Activated T-cell treated with anti-CD3 and anti-CD28 coated beads, Interleukin-2, amount 50 U/mL, for 72 hours (primary cell): ENCODE data around the gene PDXP. TPM values are rescaled to one million over a fixed set of nuclear protein-coding genes. Genes with fewer than 3 reads are reported as not detected.
"Not testable (repeated sequence)": the region's sequence is repeated elsewhere in the genome, so short reads cannot be mapped to it uniquely, and the experiment has no call there.

Experiments used
- ATAC-seq, 2 donors: fragments of 150-1000 bp; cut with Tn5 transposase; replicated peaks in 1 of 2; 2 replicates each; pipeline ENCODE4 v1.10.0; 2021; ENCODE audit warnings: moderate library complexity in 2 of 2, mild to moderate bottlenecking in 1 of 2
- DNase-seq, 2 donors: peaks; one replicate each; pipeline ENCODE4 v3.0.0; 2021 to 2022; ENCODE audit warnings: mixed read lengths in 1 of 2
- H3K27ac Mint-ChIP-seq: one replicate; pipeline ENCODE4 v1.8.0; 2022; ENCODE audit warnings: mild to moderate bottlenecking, moderate library complexity, mixed read lengths
- H3K27me3 Mint-ChIP-seq: one replicate; pipeline ENCODE4 v1.8.0; 2022; ENCODE audit warnings: low read depth, mixed read lengths
- H3K36me3 Mint-ChIP-seq, 2 donors: one replicate each; pipeline ENCODE4 v1.8.0; 2022; ENCODE audit warnings: mixed read lengths in 2 of 2, mild to moderate bottlenecking in 1 of 2; ENCODE audit not compliant: insufficient read depth in 2 of 2
- H3K4me1 Mint-ChIP-seq: one replicate; pipeline ENCODE4 v1.8.0; 2022; ENCODE audit warnings: low read depth, mixed read lengths
- H3K4me3 Mint-ChIP-seq, 2 donors: one replicate each; pipeline ENCODE4 v1.8.0; 2022; ENCODE audit warnings: mild to moderate bottlenecking in 2 of 2, mixed read lengths in 2 of 2, moderate library complexity in 2 of 2
- H3K9me3 Mint-ChIP-seq, 2 donors: one replicate each; pipeline ENCODE4 v1.8.0; 2022; ENCODE audit warnings: mixed read lengths in 2 of 2
- total RNA-seq, 2 donors: library from RNA; stranded (reverse); gene quantifications; one replicate each; pipeline ENCODE4 v1.2.3, GENCODE V29; 2022

Gene PDXP
- total RNA-seq, 2 donors from 2014 or later: 14.8 to 17.2 TPM

DNA sequence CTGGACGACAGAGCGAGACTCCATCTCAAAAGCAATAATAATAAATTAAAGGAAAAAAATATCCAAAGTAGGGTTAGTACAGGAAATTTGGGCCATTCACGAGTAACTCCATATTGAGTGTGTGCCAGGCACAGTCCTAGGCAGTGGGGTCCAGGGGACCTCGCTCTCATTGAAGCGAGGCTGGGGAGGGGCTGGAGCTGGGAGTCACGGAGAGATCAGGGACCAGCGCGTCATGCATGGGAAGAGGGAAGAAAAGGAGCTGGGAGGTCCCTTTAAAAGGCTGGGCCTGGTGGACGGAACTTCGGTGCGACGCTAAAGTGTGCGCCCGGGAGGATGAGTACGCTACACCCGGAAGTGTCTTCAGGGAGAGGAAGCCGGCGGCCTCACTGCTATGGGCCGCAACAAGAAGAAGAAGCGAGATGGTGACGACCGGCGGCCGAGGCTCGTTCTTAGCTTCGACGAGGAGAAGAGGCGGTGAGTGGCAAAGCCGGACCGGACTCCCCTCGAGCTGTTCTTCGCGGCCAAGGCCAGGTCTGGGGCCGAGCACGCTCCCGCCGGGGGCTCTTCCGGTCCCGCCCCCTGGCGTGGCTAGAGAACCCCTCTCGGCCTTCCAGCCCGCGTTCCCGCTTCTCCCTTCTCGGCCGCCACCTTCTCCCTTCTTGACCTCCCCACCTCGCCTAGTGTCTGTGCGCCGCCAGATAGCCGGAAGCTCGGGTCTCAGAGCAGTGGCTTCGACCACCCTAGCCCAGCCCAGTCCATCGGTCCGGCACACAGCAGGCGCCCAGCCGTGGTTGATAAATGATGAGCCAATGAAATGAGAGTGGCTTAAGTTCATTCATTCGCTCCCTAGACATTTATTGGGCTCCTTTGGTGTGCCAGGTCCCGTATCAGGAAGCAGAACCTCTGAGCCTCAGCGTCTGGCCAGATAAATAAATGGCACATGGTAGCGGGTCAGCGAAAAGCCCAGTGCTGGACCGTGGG, 27.8 kb downstream of the PDXP start, which contains the start of gene NOL12:
Gene NOL12 (plus strand): TSS at position 342 of the 981 bp plus-strand sequence. CDS start 50 bp downstream, at position 392.
- Mint-ChIP-seq H3K36me3 (peaks cover 2 to 5% of the 10 kb centered on the region in 2 donors), H3K27me3 (no peaks in the 10 kb centered on the region), H3K4me3 (peak within 1 kb of the TSS; percentile 98), H3K9me3 (no peaks in the 10 kb centered on the region), H3K27ac (peak within 1 kb of the TSS; percentile 68), H3K4me1 (peaks cover 33% of the 10 kb centered on the region)
- peak; percentile 82 to 83 for DNase-seq
- peak; percentile 91 to 93 for ATAC-seq

DNA sequence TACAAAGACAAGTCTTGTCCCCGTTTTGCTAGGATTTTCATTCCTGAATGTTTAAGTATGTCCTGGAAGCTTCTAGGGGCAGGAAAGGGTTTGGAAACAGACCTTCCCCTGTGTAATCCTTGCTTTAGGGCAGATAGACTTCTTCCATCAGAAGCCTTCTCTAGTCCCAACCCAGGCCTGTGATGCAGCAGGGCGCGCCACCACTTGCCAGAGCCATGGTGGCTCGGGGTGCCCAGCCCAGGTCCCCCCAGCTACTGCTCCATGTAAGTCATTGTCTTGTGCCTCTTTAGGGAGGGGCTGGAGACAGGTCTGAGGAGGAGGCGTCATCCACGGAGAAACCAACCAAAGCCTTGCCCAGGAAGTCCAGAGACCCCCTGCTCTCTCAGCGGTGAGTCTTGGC, 31.9 kb downstream of the PDXP start:
- Mint-ChIP-seq H3K4me1 (peaks cover 28% of the 10 kb centered on the region), H3K27me3 (no peaks in the 10 kb centered on the region), H3K4me3 (no peak overlapping the region), H3K27ac (no peak overlapping the region), H3K9me3 (no peaks in the 10 kb centered on the region), H3K36me3 (peaks cover 4 to 10% of the 10 kb centered on the region in 2 donors)
- no peak for DNase-seq
- no peak for ATAC-seq

DNA sequence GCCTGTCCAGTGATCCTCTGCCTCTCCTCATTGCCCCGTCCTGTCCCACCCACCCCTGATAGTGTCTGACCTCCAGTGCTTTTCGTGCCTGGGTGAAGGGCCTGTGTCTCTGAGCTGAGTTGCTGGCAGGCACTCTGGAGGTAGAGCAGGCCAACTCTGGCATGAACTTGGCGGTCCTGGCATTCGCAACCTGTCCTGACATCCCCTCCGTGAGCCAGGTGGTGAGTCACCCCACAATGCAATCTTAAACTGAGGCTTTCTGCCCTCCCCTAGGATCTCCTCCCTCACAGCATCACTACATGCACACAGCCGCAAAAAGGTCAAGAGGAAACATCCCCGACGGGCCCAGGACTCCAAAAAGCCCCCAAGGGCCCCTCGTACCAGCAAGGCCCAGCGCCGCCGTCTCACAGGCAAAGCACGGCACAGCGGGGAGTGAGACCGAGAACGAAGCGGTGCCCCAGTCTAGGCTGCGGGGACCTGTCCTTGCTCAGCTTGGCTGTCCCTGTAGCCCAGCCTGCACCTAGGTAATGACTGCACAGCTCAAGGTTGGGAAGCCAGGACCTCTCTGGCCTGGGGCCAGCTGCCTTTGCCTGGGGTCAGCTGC, 32.5 kb downstream of the PDXP start:
- H3K36me3 Mint-ChIP-seq: peaks cover 4 to 10% of the 10 kb centered on the region in 2 donors
- no peak overlapping the region for H3K4me3 Mint-ChIP-seq
- ATAC-seq: no peak

DNA sequence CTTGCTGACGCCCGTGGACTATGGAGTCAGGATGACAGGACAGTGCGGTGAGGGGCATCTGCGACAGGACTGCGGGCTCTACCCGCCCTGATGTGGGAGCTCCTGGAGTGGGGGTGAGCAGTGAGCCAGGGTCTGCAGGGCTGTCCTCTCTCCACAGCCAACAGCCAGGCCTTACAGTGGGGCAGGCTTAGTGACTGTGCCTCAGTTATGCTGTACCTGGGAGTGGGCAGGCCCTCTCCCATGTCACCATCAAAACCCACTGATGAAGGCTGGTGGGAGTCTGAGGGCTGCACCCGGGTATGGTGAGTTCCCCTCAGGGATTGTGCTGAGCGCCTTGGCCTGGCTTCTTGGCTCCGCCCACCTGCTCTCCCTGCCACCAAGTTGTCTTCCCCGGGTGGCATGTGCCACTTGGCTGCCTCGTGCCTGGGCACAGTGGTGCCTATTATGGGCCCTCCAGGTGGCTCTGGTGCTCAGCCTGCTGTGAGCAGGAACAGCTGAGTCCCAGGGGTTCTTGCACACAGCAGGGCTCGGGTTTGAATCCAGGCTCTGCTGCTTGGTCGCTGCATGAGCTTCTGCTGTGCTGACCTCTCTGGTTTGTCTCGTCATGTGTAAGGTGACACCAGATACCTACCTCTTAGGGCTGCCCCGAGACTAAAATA, 34.2 kb downstream of the PDXP start:
- H3K36me3 Mint-ChIP-seq: peaks cover 2 to 10% of the 10 kb centered on the region in 2 donors

More for the DNA sequence above, 32.5 kb downstream of the PDXP start:
- H3K27me3 Mint-ChIP-seq: no peaks in the 10 kb centered on the region
- H3K9me3 Mint-ChIP-seq: no peaks in the 10 kb centered on the region
- no peak for DNase-seq
- no peak overlapping the region for H3K27ac Mint-ChIP-seq
- peaks cover 30% of the 10 kb centered on the region for H3K4me1 Mint-ChIP-seq

DNA sequence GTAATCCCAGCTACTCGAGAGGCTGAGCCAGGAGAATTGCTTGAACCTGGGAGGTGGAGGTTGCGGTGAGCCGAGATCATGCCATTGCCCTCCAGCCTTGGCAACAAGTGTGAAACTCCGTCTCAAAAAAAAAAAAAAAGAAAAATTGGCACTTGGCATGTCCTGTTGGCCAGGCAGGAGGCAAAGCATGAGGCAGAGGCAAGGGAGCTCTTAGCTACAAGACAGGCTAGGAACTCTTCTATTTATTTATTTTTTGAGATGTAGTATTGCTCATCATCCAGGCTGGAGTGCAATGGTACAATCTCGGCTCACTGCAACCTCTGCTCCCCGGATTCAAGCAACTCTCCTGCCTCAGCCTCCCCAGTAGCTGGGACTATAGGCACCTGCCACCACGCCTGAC, 35.6 kb downstream of the PDXP start:
- not testable (repeated sequence) for H3K36me3 Mint-ChIP-seq, ATAC-seq, DNase-seq, H3K27ac Mint-ChIP-seq, H3K27me3 Mint-ChIP-seq, H3K9me3 Mint-ChIP-seq, H3K4me3 Mint-ChIP-seq
- peaks cover 18% of the 10 kb centered on the region for H3K4me1 Mint-ChIP-seq

More for the DNA sequence above, 34.2 kb downstream of the PDXP start:
- Mint-ChIP-seq H3K4me3 (no peak overlapping the region), H3K4me1 (peaks cover 28% of the 10 kb centered on the region), H3K27me3 (no peaks in the 10 kb centered on the region), H3K9me3 (no peaks in the 10 kb centered on the region), H3K27ac (no peak overlapping the region)
- ATAC-seq (no peak), DNase-seq (no peak)

DNA sequence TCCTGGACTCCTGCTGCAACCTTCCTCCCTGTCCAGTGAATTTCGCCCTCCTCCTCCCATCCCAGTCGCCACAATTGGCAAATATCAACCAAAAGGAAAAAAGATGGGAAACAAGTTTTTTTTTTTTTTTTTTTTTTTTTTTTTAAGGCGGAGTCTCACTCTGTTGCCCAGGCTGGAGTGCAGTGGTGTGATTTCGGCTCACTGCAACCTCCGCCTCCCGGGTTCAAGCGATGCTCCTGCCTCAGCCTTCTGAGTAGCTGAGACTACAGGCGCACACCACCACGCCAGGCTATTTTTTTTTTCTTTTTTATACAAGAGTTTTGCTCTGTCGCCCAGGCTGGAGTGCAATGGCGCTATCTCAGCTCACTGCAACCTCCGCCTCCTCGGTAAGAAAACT, 37.7 kb downstream of the PDXP start:
- ATAC-seq, DNase-seq, H3K9me3 Mint-ChIP-seq, H3K27me3 Mint-ChIP-seq, H3K27ac Mint-ChIP-seq, H3K36me3 Mint-ChIP-seq: not testable (repeated sequence)
- H3K4me1 Mint-ChIP-seq: peaks cover 18% of the 10 kb centered on the region
- H3K4me3 Mint-ChIP-seq: peak overlapping the region; percentile 67 to 85

DNA sequence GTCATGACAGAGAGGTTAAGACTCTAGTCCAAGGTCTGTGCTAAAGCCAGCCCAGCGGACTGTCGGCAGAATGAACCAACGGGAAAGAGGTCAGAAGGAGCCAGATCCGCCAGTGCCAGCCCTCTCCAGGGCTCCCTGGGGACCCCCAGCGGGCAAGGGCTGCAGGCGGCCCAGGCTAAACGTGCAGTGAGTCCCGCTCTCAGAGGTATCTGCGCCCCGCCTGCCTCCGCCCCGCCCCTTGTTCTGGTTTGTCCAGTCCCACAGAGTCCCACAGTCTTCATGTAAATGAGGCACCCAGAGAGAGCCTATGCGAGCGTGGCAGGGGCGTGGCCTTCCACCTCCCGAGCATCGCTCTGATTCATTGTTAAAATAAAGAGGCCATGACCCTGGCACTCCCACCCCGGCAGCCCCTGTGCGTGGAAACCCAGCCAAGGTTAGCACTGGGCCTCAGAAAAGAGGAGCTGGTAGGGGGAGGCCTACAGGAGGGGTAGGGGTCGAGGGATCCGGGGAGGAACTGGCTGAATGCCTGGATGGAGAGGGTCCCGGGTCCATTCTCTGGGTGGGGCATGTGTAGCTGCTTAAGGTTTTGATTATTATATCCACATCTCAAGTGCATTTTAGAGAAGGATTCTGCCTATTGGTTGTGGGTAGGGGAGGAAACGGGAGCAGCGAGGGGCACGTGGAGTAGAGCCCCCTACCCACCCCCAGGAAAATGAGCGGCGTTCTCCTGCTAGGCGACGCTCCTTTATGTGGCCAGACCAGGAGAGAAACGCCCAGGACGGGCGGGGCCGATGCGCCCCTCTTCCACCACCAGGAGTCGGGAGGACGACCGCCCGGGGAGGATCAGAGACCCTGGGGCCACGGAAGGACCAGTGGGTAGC, 38.4 kb downstream of the PDXP start, which contains the start of gene TRIOBP:
Gene TRIOBP (plus strand): TSS at position 392 of the 881 bp plus-strand sequence. CDS start 4,318 bp downstream, outside the sequence.
- H3K4me1 Mint-ChIP-seq: peaks cover 18% of the 10 kb centered on the region
- H3K27me3 Mint-ChIP-seq: no peaks in the 10 kb centered on the region
- H3K27ac Mint-ChIP-seq: peak within 1 kb of the TSS; percentile 37
- H3K36me3 Mint-ChIP-seq: peaks cover 2 to 5% of the 10 kb centered on the region in 2 donors
- ATAC-seq (peak; percentile 99 to 100), DNase-seq (peak; percentile 87 to 93)
- peak within 1 kb of the TSS; percentile 67 to 85 for H3K4me3 Mint-ChIP-seq
- H3K9me3 Mint-ChIP-seq: no peaks in the 10 kb centered on the region

DNA sequence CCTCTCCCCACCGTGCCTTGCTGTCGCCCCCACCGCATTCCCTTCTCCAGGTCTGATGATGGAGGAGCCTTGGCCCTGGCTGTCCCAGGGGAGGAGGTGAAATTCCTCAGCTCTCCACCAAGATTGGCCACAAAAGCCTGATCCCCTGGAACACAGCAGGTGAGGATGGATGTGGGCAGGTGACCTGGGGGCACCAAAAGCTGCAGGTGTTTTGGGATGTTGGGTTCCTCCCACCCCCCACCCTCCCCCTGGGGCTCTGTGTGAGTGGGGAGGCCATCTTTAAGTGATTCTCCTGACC, 39.0 kb downstream of the PDXP start:
- H3K4me3 Mint-ChIP-seq: no peak overlapping the region
- peaks cover 18% of the 10 kb centered on the region for H3K4me1 Mint-ChIP-seq
- H3K27ac Mint-ChIP-seq: no peak overlapping the region
- no peaks in the 10 kb centered on the region for H3K9me3 Mint-ChIP-seq
- no peak for ATAC-seq
- H3K36me3 Mint-ChIP-seq: peaks cover 2 to 5% of the 10 kb centered on the region in 2 donors
- no peak for DNase-seq
- no peaks in the 10 kb centered on the region for H3K27me3 Mint-ChIP-seq

DNA sequence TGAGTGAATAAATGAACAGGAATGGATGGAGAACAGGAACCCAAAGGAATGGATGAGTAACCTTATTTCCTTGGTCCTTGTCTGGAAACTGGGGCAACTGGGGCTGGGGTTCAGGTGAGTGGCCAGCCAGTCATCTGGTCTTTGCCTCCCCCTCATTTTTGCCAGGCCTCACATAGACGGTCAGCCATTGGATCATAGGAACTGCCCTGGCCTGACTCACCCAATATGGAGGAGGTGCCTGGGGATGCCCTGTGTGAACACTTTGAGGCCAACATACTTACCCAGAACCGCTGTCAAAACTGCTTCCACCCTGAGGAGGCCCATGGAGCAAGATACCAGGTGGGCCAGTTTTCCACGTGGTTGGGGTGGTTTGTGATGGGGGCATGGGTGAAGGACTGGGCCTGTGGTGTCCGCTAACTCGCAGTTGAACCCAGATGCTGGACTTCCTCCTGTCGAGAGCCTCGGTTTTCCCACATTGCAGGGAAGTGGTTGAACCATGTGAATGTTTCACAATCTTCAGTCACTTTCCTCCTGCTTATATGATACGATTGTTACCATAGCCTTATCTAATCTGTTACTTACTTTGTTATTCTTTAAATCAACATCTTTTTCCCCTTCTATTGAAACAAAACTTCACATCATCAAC, 42.7 kb downstream of the PDXP start:
- no peak overlapping the region for H3K4me3 Mint-ChIP-seq
- no peak for DNase-seq
- no peak overlapping the region for H3K27ac Mint-ChIP-seq
- H3K4me1 Mint-ChIP-seq: peaks cover 9% of the 10 kb centered on the region
- no peaks in the 10 kb centered on the region for H3K36me3 Mint-ChIP-seq
- no peaks in the 10 kb centered on the region for H3K27me3 Mint-ChIP-seq
- H3K9me3 Mint-ChIP-seq: no peaks in the 10 kb centered on the region
- ATAC-seq: no peak

DNA sequence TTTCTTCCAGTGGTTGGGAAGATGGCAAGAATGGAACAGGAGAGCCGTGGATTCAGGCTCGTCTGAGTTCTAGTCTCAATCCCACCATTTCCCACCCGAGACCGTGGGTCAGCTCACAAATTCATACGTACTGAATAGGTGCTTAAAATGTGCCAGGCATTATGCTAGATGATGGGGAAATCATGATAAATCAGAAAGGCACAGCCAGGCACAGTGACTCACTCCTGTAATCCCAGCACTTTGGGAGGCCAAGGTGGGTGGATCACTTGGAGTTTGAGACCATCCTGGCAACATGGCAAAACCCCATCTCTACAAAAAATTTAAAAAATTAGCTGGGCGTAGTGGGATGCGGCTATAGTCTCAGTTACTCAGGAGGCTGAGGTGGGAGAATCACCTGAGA, 45.4 kb downstream of the PDXP start:
- Mint-ChIP-seq H3K36me3 (no peaks in the 10 kb centered on the region), H3K4me1 (no peaks in the 10 kb centered on the region), H3K27ac (no peak overlapping the region), H3K9me3 (no peaks in the 10 kb centered on the region), H3K27me3 (no peaks in the 10 kb centered on the region), H3K4me3 (no peak overlapping the region)
- ATAC-seq: no peak
- DNase-seq: no peak

DNA sequence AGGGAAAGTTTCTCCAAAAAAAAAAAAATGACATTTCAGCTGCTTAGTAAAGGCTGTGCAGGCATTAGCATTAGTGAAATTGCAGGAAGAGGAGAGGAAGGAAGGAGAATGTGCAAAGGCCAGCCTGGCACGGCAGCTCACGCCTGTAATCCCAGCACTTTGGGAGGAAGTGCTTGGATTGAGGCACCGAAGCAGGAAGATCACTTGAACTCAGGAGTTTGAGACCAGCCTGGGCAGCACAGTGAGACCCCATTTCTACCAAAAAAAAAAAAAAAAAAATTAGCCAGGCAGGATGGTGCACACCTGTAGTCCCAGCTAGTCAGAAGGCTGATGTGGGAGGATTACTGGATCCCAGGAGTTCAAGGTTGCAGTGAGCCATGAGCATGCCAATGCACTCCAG, 46.1 kb downstream of the PDXP start:
- H3K27ac Mint-ChIP-seq: no peak overlapping the region
- no peaks in the 10 kb centered on the region for H3K36me3 Mint-ChIP-seq
- ATAC-seq (no peak), DNase-seq (no peak)
- no peaks in the 10 kb centered on the region for H3K4me1 Mint-ChIP-seq
- no peak overlapping the region for H3K4me3 Mint-ChIP-seq
- H3K9me3 Mint-ChIP-seq: no peaks in the 10 kb centered on the region
- H3K27me3 Mint-ChIP-seq: no peaks in the 10 kb centered on the region

DNA sequence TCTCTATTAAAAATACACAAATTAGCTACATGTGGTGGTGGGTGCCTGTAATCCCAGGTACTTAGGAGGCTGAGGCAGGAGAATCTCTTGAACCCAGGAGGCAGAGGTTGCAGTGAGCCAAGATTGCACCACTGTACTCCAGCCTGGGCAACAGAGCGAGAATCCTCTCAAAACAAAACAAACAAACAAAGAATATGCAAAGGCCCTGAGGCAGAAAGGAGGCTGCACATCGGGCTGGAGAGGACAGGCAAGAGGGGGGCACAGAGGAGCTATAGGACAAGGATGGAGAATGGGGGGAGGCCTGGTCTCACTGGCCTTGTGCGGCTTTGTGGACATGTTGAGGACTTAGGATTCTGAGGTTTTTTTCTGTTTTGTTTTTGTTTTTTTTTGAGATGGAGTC, 46.7 kb downstream of the PDXP start:
- Mint-ChIP-seq H3K9me3 (no peaks in the 10 kb centered on the region), H3K4me1 (no peaks in the 10 kb centered on the region), H3K36me3 (no peaks in the 10 kb centered on the region), H3K27ac (no peak overlapping the region), H3K27me3 (no peaks in the 10 kb centered on the region), H3K4me3 (no peak overlapping the region)
- DNase-seq: no peak
- ATAC-seq: no peak
